Neural progenitor cell (in vitro differentiated cells): Measurements from ENCODE around the gene EXD2.
"Not testable (repeated sequence)": the region's sequence is repeated elsewhere in the genome, so short reads cannot be mapped to it uniquely, and the experiment has no call there.

Experiments used
- EZH2 ChIP-seq: fragments of 200-600 bp; sonication (generic); IDR thresholded peaks from 2 replicates; pipeline ENCODE4 v1.6.1; 2017; ENCODE audit warnings: antibody characterized with exemption, mild to moderate bottlenecking, moderate library complexity
- TF ChIP-seq, protein P1 (sequence below): fragments of 200-600 bp; sonication (generic); IDR thresholded peaks from 2 replicates; pipeline ENCODE4 v1.5.1; 2017; ENCODE audit warnings: antibody characterized with exemption, mild to moderate bottlenecking

DNA sequence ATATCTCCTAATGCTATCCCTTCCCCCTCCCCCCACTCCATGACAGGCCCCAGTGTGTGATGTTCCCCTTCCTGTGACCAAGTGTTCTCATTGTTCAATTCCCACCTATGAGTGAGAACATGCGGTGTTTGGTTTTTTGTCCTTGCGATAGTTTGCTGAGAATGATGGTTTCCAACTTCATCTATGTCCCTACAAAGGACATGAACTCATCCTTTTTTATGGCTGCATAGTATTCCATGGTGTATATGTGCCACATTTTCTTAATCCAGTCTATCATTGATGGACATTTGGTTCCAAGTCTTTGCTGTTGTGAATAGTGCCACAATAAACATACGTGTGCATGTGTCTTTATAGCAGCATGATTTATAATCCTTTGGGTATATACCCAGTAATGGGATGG is 26.4 kb downstream of the EXD2 start:
- not testable (repeated sequence) for TF ChIP-seq EZH2
- TF ChIP-seq, protein P1, sequence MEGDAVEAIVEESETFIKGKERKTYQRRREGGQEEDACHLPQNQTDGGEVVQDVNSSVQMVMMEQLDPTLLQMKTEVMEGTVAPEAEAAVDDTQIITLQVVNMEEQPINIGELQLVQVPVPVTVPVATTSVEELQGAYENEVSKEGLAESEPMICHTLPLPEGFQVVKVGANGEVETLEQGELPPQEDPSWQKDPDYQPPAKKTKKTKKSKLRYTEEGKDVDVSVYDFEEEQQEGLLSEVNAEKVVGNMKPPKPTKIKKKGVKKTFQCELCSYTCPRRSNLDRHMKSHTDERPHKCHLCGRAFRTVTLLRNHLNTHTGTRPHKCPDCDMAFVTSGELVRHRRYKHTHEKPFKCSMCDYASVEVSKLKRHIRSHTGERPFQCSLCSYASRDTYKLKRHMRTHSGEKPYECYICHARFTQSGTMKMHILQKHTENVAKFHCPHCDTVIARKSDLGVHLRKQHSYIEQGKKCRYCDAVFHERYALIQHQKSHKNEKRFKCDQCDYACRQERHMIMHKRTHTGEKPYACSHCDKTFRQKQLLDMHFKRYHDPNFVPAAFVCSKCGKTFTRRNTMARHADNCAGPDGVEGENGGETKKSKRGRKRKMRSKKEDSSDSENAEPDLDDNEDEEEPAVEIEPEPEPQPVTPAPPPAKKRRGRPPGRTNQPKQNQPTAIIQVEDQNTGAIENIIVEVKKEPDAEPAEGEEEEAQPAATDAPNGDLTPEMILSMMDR = not testable (repeated sequence)
